Adrenal gland (tissue), 5 donors: ENCODE data around the gene OR2AT4.

ENCODE experiments used
- CTCF ChIP-seq, 6 experiments: fragments of 450-650 bp in 4 of 6; fragments of 200-600 bp in 2 of 6; sonication (generic) in 1 of 6; IDR thresholded peaks; 1 replicate in 5 of 6; 2 replicates in 1 of 6; pipeline versions ENCODE4 v1.5.1 to v1.8.0; 2016 to 2021; ENCODE audit warnings: antibody characterized with exemption in 6 of 6, mild to moderate bottlenecking in 2 of 6, moderate library complexity in 1 of 6
- POLR2A ChIP-seq, 2 donors: fragments of 450-650 bp; IDR thresholded peaks; one replicate each; pipeline ENCODE4 v1.6.1; 2017; ENCODE audit warnings: antibody characterized with exemption in 2 of 2, mild to moderate bottlenecking in 2 of 2, moderate library complexity in 1 of 2
- donor health status: DM: no; HTN: no; CAD: no.

GRCh38 chr11:75063741-75064314 is 32.8 kb downstream of the OR2AT4 start:
- TF ChIP-seq POLR2A (IDR thresholded peaks at IDR 0.05) (no peak), CTCF (IDR thresholded peaks at IDR 0.05) (no peak)
